Erythroblast (primary cell): ENCODE results near the gene INTS12.

Source experiments
- GATA1 ChIP-seq: IDR thresholded peaks from 2 replicates; pipeline ENCODE4 v1.6.1; 2011; ENCODE audit warnings: low read depth, mild to moderate bottlenecking, control low read depth, low read length, moderate library complexity
- POLR2A ChIP-seq: IDR thresholded peaks from 2 replicates; pipeline ENCODE4 v1.6.1; 2011; ENCODE audit warnings: mild to moderate bottlenecking, low read length

DNA sequence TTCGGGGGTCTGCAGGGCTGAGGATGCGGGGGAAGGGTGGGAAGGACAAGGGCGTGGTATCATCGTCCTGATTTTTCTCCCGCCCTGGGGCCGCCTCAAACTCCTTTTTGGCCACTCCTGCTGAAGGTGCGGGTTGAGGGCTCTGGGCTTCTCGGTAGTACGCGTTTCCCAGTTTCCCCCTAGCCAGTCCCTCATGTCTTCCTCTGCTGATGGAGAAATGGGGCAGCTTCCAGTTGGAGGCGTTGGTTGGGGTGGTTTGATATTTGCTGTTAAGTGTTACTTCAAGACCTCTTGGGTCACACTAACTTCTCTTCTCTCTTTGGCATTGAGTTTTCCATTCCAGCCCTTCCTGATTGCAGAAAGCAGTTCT is 577 bp upstream of the INTS12 start:
- TF ChIP-seq POLR2A, result no peak
- no peak for TF ChIP-seq GATA1
